GM12874 (cell line): ENCODE data around the gene PLEKHD1.

ENCODE experiments used
- TF ChIP-seq, protein P1 (sequence below): IDR thresholded peaks from 2 replicates; pipeline ENCODE4 v1.5.1; 2011; ENCODE audit warnings: low read depth, mild to moderate bottlenecking, control low read depth, low read length, moderate library complexity; ENCODE audit not compliant: insufficient read depth

PLEKHD1 gene

DNA sequence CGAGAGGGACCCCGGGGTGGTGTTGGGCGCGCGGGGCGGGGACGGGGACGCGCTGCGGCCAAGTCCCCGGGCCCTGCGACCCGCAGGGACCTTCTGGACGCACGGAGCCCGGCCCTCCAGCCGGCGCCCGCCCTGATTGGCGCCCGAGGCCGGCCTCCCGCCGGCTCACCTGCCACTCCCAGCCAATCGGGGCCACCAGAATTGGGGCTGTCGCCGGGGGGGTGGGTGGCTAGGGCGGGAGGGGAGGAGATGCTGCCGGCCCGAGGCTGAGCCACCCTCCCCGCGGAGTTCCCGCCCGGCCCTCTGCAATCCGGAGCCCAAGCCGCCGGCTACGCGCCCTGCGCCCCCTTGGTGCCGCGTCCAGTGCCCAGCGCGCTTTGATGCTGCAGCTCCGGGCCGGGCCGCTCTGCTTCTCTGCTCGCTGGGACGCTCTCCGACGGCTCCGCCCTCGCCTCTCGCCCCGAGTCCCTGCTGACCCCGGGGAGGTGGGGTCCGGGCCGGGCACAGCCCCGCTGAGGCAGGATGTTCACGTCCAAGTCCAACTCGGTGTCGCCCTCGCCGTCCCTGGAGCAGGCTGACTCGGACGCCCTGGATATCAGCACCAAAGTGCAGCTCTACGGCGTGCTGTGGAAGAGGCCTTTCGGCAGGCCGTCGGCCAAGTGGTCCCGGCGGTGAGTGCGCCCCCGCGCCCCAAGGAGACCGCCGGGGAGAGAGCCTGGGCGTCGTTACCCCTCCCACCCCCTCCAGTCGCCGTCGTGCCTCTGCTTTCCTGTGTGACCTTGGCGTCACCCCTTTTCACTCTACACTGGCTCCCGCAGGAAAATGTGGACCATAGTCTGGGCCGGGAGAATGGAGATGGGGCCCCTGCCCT lies at the start of gene PLEKHD1:
PLEKHD1 (plus strand) TSS at position 285 of the 871 bp plus-strand sequence; CDS start at position 523, 238 bp downstream.
- TF ChIP-seq, protein P1, sequence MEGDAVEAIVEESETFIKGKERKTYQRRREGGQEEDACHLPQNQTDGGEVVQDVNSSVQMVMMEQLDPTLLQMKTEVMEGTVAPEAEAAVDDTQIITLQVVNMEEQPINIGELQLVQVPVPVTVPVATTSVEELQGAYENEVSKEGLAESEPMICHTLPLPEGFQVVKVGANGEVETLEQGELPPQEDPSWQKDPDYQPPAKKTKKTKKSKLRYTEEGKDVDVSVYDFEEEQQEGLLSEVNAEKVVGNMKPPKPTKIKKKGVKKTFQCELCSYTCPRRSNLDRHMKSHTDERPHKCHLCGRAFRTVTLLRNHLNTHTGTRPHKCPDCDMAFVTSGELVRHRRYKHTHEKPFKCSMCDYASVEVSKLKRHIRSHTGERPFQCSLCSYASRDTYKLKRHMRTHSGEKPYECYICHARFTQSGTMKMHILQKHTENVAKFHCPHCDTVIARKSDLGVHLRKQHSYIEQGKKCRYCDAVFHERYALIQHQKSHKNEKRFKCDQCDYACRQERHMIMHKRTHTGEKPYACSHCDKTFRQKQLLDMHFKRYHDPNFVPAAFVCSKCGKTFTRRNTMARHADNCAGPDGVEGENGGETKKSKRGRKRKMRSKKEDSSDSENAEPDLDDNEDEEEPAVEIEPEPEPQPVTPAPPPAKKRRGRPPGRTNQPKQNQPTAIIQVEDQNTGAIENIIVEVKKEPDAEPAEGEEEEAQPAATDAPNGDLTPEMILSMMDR, result 0 out of 2 replicates have a peak, but pooled peaks have one; percentile 2

GRCh38 chr14:69439521-69440270 lies 44.8 kb upstream of the PLEKHD1 start:
- TF ChIP-seq, protein P1, result no peak

- TF ChIP-seq, protein P1, result no peak
Measured at GRCh38 chr14:69441948-69442347, 42.6 kb upstream of the PLEKHD1 start.

DNA sequence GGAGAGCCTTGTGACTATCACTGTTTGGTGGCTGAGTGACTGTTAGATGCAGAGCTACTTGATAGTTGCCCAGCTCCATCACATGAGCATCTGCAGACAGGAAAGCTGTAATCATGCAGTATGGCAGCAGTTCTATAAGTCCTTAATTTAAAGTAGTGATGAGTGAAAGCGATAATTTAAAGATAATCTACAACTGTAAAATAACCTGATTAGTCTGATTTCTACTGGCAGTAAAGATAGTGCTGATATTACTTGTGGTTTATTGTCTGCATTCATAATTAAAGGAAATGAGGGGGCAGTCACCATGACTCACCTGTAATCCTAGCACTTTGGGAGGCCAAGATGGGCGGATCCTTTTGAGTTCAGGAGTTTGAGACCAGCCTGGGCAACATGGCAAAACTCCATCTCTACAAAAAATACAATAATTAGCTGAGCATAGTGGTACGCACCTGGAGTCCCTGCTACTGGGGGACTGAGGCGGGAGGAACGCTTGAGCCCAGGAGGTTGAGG lies 41.2 kb upstream of the PLEKHD1 start:
- TF ChIP-seq, protein P1, result no peak

GRCh38 chr14:69449216-69449615 lies 35.3 kb upstream of the PLEKHD1 start:
- TF ChIP-seq, protein P1, result no peak

- TF ChIP-seq, protein P1, result no peak
Measured at GRCh38 chr14:69451941-69452340, 32.6 kb upstream of the PLEKHD1 start.

DNA sequence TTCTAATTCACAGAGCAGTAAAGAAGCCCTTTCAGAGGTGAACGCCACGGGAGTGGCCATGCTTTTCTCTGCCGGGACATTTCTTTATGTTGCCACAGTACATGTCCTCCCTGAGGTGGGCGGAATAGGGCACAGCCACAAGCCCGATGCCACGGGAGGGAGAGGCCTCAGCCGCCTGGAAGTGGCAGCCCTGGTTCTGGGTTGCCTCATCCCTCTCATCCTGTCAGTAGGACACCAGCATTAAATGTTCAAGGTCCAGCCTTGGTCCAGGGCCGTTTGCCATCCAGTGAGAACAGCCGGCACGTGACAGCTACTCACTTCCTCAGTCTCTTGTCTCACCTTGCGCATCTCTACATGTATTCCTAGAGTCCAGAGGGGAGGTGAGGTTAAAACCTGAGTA lies 26.2 kb upstream of the PLEKHD1 start:
- TF ChIP-seq, protein P1, result no peak
